Measurements from ENCODE around the gene TPRG1.

The TPRG1 gene

DNA sequence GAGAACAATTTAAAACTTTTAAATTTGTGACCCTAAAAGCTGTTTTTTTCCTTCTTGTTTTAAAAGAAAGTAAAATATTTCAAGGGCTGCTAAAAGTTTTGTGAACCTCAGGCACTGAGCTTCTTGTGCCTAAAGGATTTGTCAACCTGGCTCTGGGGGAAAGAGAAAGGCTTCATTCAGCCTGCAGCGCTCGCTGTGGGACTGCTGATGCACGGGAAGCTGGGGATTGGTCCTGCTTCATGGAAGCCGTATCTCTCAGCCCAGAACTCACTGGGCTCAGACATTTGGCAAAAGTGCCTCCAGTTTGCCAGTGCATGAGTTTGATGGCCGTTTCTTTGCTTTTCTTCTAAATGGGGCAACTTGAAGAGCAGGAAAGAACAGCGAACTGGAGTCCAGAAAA lies 30.8 kb downstream of the TPRG1 start:
- TF ChIP-seq, protein P1, sequence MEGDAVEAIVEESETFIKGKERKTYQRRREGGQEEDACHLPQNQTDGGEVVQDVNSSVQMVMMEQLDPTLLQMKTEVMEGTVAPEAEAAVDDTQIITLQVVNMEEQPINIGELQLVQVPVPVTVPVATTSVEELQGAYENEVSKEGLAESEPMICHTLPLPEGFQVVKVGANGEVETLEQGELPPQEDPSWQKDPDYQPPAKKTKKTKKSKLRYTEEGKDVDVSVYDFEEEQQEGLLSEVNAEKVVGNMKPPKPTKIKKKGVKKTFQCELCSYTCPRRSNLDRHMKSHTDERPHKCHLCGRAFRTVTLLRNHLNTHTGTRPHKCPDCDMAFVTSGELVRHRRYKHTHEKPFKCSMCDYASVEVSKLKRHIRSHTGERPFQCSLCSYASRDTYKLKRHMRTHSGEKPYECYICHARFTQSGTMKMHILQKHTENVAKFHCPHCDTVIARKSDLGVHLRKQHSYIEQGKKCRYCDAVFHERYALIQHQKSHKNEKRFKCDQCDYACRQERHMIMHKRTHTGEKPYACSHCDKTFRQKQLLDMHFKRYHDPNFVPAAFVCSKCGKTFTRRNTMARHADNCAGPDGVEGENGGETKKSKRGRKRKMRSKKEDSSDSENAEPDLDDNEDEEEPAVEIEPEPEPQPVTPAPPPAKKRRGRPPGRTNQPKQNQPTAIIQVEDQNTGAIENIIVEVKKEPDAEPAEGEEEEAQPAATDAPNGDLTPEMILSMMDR (IDR thresholded peaks at IDR 0.05; ENCODE audit: unreplicated experiment in 3 of 3) = no peak
- Mint-ChIP-seq H3K27ac (no peak overlapping the region), H3K9me3 (peaks cover 4% of the 10 kb centered on the region), H3K4me1 (no peaks in the 10 kb centered on the region), H3K27me3 (ENCODE audit: low read depth) (peaks cover 4% of the 10 kb centered on the region), H3K4me3 (no peak overlapping the region), H3K36me3 (ENCODE audit: low read depth) (no peaks in the 10 kb centered on the region)

DNA sequence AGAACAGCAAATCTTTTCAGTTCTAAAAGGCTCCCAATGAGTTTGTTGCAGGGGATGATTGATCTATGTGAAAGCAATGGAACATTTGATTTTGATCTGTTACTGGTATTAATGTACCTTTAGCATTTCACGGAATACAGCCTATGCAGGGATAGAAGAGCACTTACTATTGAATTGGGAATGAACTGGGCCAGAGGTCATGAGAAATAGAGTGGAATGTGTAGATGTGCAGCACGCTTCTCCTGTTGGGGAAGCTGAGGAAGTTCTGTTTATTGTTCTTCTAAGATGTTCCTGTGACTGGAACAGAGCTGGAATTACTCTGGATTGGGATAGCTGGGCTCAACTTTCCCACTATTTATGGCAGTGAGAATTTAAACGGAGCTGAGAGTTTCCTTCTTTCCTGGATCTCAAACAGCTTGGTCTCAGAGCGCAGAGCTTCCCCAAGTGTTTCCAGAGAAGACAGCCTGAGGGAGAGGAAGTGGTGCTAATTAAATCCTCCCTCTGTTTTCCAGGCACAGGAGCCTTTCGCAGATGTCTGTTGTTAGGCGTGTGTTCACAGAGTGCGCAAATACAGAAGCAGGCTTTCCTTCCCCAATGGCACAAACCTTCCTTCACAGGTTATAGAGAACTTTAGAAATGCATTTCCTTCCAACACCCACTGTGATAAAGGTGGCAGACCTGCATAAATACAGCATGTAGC lies 32.5 kb downstream of the TPRG1 start:
- H3K4me3 Mint-ChIP-seq = no peak overlapping the region
- peak overlapping the region in 1 of 3 experiments; percentile 20 for H3K27ac Mint-ChIP-seq
- H3K27me3 Mint-ChIP-seq (ENCODE audit: low read depth) = peaks cover 4% of the 10 kb centered on the region
- no peaks in the 10 kb centered on the region for H3K36me3 Mint-ChIP-seq (ENCODE audit: low read depth)
- no peaks in the 10 kb centered on the region for H3K4me1 Mint-ChIP-seq
- TF ChIP-seq, protein P1 (IDR thresholded peaks at IDR 0.05; ENCODE audit: unreplicated experiment in 3 of 3) = no peak
- H3K9me3 Mint-ChIP-seq = no peaks in the 10 kb centered on the region

DNA sequence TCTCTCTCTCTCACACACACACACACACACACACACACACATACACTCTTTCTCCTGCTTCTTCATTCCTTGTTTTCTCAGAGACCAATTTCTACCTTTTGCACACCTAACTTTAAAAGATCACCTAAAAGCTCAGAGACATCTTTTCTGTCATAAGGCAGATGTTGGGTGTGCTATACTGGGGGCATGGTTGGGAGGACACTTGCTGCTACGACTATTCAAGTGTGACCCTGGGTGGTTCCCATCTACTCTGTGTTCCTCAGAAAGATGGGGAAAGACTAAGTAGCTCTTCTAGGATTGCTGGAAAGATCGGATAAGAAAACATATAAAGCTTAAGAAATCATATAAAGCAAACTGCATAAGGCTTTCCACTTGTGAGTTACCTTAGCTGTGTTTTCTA lies 33.2 kb downstream of the TPRG1 start:
- TF ChIP-seq, protein P1 (IDR thresholded peaks at IDR 0.05; ENCODE audit: unreplicated experiment in 3 of 3) = no peak
- Mint-ChIP-seq H3K36me3 (ENCODE audit: low read depth) (no peaks in the 10 kb centered on the region), H3K27me3 (ENCODE audit: low read depth) (peaks cover 4% of the 10 kb centered on the region), H3K4me1 (no peaks in the 10 kb centered on the region), H3K27ac (peak overlapping the region in 1 of 3 experiments; percentile 20), H3K9me3 (no peaks in the 10 kb centered on the region), H3K4me3 (no peak overlapping the region)

DNA sequence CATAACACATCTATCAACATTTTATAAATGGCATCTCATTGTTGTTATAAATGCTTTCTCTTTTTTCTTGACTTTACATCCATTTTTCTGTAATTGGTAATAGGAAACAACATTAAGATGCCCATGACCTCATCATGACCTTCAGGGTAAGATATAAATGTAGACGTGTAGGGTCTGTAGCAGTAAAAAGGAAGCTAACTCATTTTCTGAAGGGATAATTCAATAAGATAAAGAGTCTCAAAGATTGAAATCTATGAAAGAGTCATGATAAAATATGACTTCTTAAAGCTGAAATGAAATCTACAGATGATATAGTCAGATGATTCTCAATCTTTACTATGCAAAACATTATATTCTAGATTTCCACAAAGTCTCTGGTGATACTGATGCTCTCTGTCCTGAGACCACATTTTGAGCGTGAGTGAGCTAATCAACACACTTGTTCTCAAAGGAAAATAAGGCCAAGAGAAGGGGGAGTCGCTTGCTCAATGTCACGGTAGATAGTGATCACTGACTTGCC lies 38.5 kb downstream of the TPRG1 start:
- H3K9me3 Mint-ChIP-seq = no peaks in the 10 kb centered on the region
- no peaks in the 10 kb centered on the region for H3K27me3 Mint-ChIP-seq (ENCODE audit: low read depth)
- H3K4me3 Mint-ChIP-seq = no peak overlapping the region
- H3K36me3 Mint-ChIP-seq (ENCODE audit: low read depth) = no peaks in the 10 kb centered on the region
- H3K4me1 Mint-ChIP-seq = no peaks in the 10 kb centered on the region
- TF ChIP-seq, protein P1 (IDR thresholded peaks at IDR 0.05; ENCODE audit: unreplicated experiment in 3 of 3) = no peak
- no peak overlapping the region for H3K27ac Mint-ChIP-seq

DNA sequence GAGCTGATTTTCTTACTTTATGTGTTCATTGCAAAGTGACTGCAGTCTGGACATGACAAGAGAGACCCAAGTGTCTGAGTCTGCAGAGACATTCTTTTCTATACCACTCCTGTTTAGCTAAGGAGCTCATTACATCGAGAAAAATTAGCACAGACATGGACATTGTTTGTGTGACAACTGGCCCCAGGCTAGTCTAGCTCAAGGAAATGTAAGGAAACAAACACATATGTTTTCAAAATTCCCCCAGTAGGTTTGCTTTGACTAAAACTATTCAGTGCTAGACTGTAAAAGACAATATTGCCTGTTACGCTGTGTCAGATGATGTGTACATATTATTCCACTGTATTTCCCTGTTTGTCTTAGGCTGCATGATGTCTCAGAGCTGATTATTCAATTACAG lies 40.9 kb downstream of the TPRG1 start:
- no peaks in the 10 kb centered on the region for H3K27me3 Mint-ChIP-seq (ENCODE audit: low read depth)
- H3K4me3 Mint-ChIP-seq = no peak overlapping the region
- no peak overlapping the region for H3K27ac Mint-ChIP-seq
- TF ChIP-seq, protein P1 (IDR thresholded peaks at IDR 0.05; ENCODE audit: unreplicated experiment in 3 of 3) = no peak
- no peaks in the 10 kb centered on the region for H3K36me3 Mint-ChIP-seq (ENCODE audit: low read depth)
- no peaks in the 10 kb centered on the region for H3K9me3 Mint-ChIP-seq
- H3K4me1 Mint-ChIP-seq = no peaks in the 10 kb centered on the region

DNA sequence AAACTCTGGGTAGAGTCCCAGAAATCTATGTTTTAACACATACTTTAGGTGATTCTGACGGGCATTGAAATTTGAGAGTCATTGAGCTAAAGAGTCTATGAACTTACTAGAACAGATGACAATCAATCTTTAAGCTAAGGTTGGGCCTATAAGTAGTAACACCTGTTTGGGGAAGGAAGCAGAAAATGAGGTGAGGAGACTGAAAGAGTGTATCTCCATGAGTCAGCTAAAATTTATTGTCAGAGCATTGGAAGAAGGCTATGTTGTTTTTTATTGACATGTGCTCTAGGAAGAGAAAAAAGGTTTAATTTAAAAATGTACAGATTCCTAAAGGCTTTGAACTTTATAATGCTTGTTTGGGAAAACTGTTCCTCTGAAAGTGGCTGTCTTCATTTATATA lies 42.9 kb downstream of the TPRG1 start:
- no peak overlapping the region for H3K4me3 Mint-ChIP-seq
- TF ChIP-seq, protein P1 (IDR thresholded peaks at IDR 0.05; ENCODE audit: unreplicated experiment in 3 of 3) = no peak
- H3K4me1 Mint-ChIP-seq = no peaks in the 10 kb centered on the region
- no peak overlapping the region for H3K27ac Mint-ChIP-seq
- H3K9me3 Mint-ChIP-seq = no peaks in the 10 kb centered on the region
- no peaks in the 10 kb centered on the region for H3K27me3 Mint-ChIP-seq (ENCODE audit: low read depth)
- H3K36me3 Mint-ChIP-seq (ENCODE audit: low read depth) = no peaks in the 10 kb centered on the region

All from nephron (organoid).